Endothelial cell of hepatic sinusoid (primary cell): Measurements from ENCODE around the gene PPP4R2.

Source experiments
- in situ Hi-C: cut with HindIII; loops from 2 replicates; pipeline ENCODE4 v1.10.0; 2017; ENCODE audit warnings: low sequenced_read_pairs

The PPP4R2 gene

GRCh38 chr3:72996473-72997333, at the start of gene PPP4R2:
PPP4R2 (plus strand) TSS chr3:72996811; CDS start chr3:72997038, 227 bp downstream.
- in situ Hi-C loops, result no loop called here

GRCh38 chr3:72947715-72948490, 48.7 kb upstream of the PPP4R2 start:
- in situ Hi-C loops, result loop anchor here (25.0 kb wide), 1 partner anchor 114 kb away; the partner anchor contains the start of gene EBLN2

- in situ Hi-C loops, result loop anchor here (25.0 kb wide), 1 partner anchor 113 kb away; the partner anchor contains the start of gene EBLN2
These were observed 47.6 kb upstream of the PPP4R2 start for GRCh38 chr3:72949016-72949415.

- in situ Hi-C loops, result no loop called here
These were observed 46.2 kb upstream of the PPP4R2 start for GRCh38 chr3:72950372-72950771.

GRCh38 chr3:72950801-72951200, 45.8 kb upstream of the PPP4R2 start:
- in situ Hi-C loops, result no loop called here

- in situ Hi-C loops, result no loop called here
These were observed 45.3 kb upstream of the PPP4R2 start for GRCh38 chr3:72951259-72951722.

GRCh38 chr3:72953325-72953956, 43.2 kb upstream of the PPP4R2 start:
- in situ Hi-C loops, result no loop called here

- in situ Hi-C loops, result no loop called here
These were observed 39.3 kb upstream of the PPP4R2 start for GRCh38 chr3:72957297-72957696.

GRCh38 chr3:72959336-72959735, 37.3 kb upstream of the PPP4R2 start:
- in situ Hi-C loops, result no loop called here

- in situ Hi-C loops, result no loop called here
These were observed 35.6 kb upstream of the PPP4R2 start for GRCh38 chr3:72960812-72961518.

GRCh38 chr3:72961752-72962151, 34.9 kb upstream of the PPP4R2 start:
- in situ Hi-C loops, result no loop called here

GRCh38 chr3:72962317-72962716, 34.3 kb upstream of the PPP4R2 start:
- in situ Hi-C loops, result no loop called here

- in situ Hi-C loops, result no loop called here
These were observed 32.0 kb upstream of the PPP4R2 start for GRCh38 chr3:72964633-72965032.

- in situ Hi-C loops, result no loop called here
These were observed 28.3 kb upstream of the PPP4R2 start for GRCh38 chr3:72968266-72968664.

- in situ Hi-C loops, result no loop called here
These were observed 26.8 kb upstream of the PPP4R2 start for GRCh38 chr3:72969766-72970165.

GRCh38 chr3:72970942-72971341, 25.7 kb upstream of the PPP4R2 start:
- in situ Hi-C loops, result no loop called here

- in situ Hi-C loops, result no loop called here
These were observed 23.9 kb upstream of the PPP4R2 start for GRCh38 chr3:72972706-72973030.

- in situ Hi-C loops, result no loop called here
These were observed 23.4 kb upstream of the PPP4R2 start for GRCh38 chr3:72973031-72973723.

GRCh38 chr3:72973786-72974185, 22.8 kb upstream of the PPP4R2 start:
- in situ Hi-C loops, result no loop called here

GRCh38 chr3:72974956-72975355, 21.7 kb upstream of the PPP4R2 start:
- in situ Hi-C loops, result no loop called here
